Skeletal muscle tissue (tissue), 4 donors: ENCODE data around the gene TIFAB. TPM values are rescaled to one million over a fixed set of nuclear protein-coding genes. Genes with fewer than 3 reads are reported as not detected.

Experiments
- H3K27ac ChIP-seq: one replicate; pipeline ENCODE4 v1.7.0; 2013; ENCODE audit warnings: mild to moderate bottlenecking, low read depth, low read length, inconsistent platforms
- H3K27me3 ChIP-seq, 3 donors: one replicate each; pipeline ENCODE4 v1.7.0; 2013; ENCODE audit warnings: low read length in 3 of 3; ENCODE audit not compliant: control insufficient read depth in 3 of 3, insufficient read depth in 3 of 3
- H3K36me3 ChIP-seq, 3 donors: one replicate each; pipeline ENCODE4 v1.7.0; 2013; ENCODE audit warnings: low read length in 3 of 3; ENCODE audit not compliant: control insufficient read depth in 3 of 3, insufficient read depth in 3 of 3
- H3K4me1 ChIP-seq, 3 donors: one replicate each; pipeline ENCODE4 v1.7.0; 2013; ENCODE audit warnings: low read length in 3 of 3, mild to moderate bottlenecking in 3 of 3; ENCODE audit not compliant: control insufficient read depth in 3 of 3, insufficient read depth in 3 of 3
- H3K4me3 ChIP-seq, 3 donors: one replicate each; pipeline ENCODE4 v1.7.0; 2013; ENCODE audit warnings: low read length in 3 of 3
- H3K9ac ChIP-seq, 3 donors: one replicate each; pipeline ENCODE4 v1.7.0; 2013; ENCODE audit warnings: low read length in 3 of 3, mild to moderate bottlenecking in 3 of 3, moderate library complexity in 2 of 3, low read depth in 1 of 3
- H3K9me3 ChIP-seq, 3 donors: one replicate each; pipeline ENCODE4 v1.7.0; 2013; ENCODE audit warnings: low read length in 3 of 3; ENCODE audit not compliant: control insufficient read depth in 3 of 3
- total RNA-seq: library from RNA; depleted of rRNA; stranded (reverse); fragments of >200 nt; gene quantifications from one replicate; pipeline ENCODE4 v1.2.3, GENCODE V29; 2014
- donor health status: Osteomylitis.

Gene TIFAB
- total RNA-seq, 1 donor from 2014 or later = 0.52 TPM

DNA sequence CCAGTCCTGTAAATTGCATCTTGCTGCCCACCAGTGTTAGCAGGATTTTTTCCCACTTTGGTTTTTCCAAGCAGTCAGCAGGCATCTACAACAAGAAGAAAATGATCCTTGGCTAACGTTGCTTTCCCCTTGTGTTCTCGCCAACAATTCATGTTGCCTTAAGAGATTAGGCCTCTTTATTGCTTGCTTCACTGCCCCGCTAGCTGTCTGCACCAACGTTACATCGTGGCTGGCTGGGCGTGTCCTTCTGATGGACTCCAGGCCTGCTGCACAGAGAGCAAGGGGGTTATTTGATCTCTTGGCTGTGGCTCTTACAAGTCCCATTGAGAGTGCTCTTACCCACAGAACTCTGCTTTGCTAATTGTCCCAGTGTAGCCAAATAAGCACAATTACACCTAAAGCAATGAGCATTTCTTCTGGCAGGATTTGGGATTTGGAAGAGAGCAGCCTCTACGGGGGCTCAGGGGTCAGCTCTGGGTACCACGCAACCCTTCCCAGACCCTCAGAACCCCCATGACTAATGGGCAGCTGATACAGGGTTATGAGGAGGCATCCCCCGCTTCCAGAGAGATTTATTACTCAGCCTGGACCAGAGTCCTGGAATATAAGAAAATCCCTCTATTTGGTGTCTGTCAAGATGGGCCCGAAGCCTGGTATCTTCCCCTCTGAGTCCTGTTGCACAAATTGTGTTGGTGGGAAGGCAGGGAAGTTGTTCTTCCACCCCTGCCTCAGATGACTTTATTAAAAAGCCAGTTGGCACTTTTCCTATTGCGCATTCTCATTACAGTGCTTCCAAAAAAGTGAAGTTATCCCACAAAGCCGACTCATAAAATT, 22.6 kb downstream of the TIFAB start:
- Histone ChIP-seq H3K9ac (no peak overlapping the region), H3K4me3 (no peak overlapping the region), H3K4me1 (peaks cover 17 to 31% (median 18%) of the 10 kb centered on the region in 3 donors), H3K27ac (peak overlapping the region; percentile 48), H3K36me3 (no peaks in the 10 kb centered on the region), H3K9me3 (no peaks in the 10 kb centered on the region), H3K27me3 (no peaks in the 10 kb centered on the region)

- Histone ChIP-seq H3K4me3 (no peak overlapping the region), H3K4me1 (peaks cover 7 to 22% (median 10%) of the 10 kb centered on the region in 3 donors), H3K27me3 (no peaks in the 10 kb centered on the region), H3K9me3 (no peaks in the 10 kb centered on the region), H3K36me3 (no peaks in the 10 kb centered on the region), H3K27ac (no peak overlapping the region), H3K9ac (no peak overlapping the region)
Observed at GRCh38 chr5:135428586-135428985, 23.6 kb downstream of the TIFAB start.

DNA sequence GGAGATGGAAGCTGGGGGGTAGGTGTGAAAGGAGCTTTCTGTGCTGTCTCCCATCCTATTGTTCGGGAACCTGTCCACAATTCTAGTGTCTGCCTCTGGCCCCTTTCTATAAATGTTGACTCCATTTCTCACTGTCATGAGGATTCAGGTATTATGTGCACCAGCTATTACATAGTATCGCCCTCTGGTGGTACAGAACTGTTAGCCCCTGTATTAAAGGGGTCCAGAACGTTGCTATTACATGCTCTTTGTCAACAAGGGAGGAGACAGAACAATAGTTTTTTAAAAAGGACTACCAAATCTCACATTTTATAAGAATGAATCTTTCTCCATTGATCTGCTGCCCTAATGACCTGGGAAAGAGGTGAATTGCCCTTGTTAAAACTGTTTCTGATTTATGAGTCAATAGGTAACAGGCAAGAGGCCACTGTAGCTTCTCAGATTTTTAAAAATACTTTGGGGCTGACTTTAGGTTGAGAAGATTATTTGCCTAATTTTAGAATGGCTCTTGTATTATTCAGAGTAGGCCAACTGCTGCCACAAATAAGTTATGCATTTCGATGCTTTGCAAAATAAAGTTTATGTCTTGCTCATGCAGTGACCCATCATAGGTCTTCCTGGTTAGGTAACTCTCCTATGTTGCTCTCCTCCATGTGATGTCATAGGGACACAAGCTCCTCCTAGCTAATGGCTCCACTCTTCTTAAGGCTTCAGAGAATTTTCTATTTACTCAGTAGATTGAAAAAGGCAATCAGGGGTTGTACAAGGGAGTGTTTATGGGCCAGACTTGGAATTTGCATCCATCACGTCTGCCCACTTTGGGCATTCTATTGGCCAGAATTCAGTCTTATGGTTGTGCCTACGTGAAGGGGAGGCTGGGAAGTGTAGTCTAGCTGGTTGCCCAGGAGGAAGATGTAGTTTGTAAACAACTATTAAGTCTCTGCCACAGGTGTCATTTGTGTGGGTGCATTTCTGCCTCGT, 25.8 kb downstream of the TIFAB start:
- Histone ChIP-seq H3K4me3 (no peak overlapping the region), H3K27ac (no peak overlapping the region), H3K36me3 (no peaks in the 10 kb centered on the region), H3K9ac (no peak overlapping the region), H3K4me1 (peaks cover 3 to 15% (median 7%) of the 10 kb centered on the region in 3 donors), H3K9me3 (no peaks in the 10 kb centered on the region), H3K27me3 (no peaks in the 10 kb centered on the region)

DNA sequence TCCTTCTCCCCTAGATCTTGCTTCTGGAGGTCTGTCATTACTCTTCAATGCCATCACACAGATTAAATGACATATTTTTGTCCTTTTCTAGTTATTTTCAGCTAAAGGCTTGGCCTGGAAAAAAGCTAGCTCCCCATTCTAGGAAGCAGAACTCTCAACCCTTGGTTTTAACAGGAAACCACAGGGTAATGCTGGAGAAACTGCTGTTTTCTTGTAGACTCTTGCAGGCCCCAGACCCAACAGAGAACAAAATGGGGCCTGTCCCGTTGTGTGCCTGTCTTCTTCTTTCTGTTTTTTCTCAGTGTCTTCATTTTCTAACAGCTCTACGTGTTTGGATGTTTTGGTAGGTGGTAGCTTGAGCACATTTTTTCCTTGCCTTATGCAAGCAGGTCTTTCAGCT, 26.5 kb downstream of the TIFAB start:
- H3K4me1 ChIP-seq = peaks cover 3 to 15% (median 7%) of the 10 kb centered on the region in 3 donors
- H3K4me3 ChIP-seq = no peak overlapping the region
- H3K27ac ChIP-seq = no peak overlapping the region
- H3K27me3 ChIP-seq = no peaks in the 10 kb centered on the region
- no peaks in the 10 kb centered on the region for H3K36me3 ChIP-seq
- no peaks in the 10 kb centered on the region for H3K9me3 ChIP-seq
- no peak overlapping the region for H3K9ac ChIP-seq

DNA sequence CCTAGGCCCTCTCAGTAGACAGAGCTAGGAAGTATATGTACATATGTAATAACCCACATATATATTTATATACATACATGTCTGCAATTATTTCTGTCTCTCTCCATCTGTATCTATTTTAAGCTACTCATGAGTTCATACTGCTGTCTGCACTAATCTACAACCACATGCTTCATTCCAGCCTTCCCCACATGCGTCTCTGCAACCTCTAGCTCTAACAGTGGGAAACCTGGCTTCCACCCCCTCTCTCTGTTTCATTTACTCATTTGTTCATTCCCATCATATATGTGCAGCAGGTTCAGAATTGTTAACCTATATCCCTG, 28.3 kb downstream of the TIFAB start:
- H3K9me3 ChIP-seq = no peaks in the 10 kb centered on the region
- peaks cover 0 to under 1% (median 0%) of the 10 kb centered on the region in 3 donors for H3K4me1 ChIP-seq
- H3K9ac ChIP-seq = no peak overlapping the region
- no peaks in the 10 kb centered on the region for H3K36me3 ChIP-seq
- no peaks in the 10 kb centered on the region for H3K27me3 ChIP-seq
- no peak overlapping the region for H3K27ac ChIP-seq
- no peak overlapping the region for H3K4me3 ChIP-seq

- H3K4me3 ChIP-seq = no peak overlapping the region
- H3K36me3 ChIP-seq = no peaks in the 10 kb centered on the region
- no peaks in the 10 kb centered on the region for H3K27me3 ChIP-seq
- no peaks in the 10 kb centered on the region for H3K9me3 ChIP-seq
- no peak overlapping the region for H3K9ac ChIP-seq
- H3K4me1 ChIP-seq = no peaks in the 10 kb centered on the region
- H3K27ac ChIP-seq = no peak overlapping the region
Observed at GRCh38 chr5:135423146-135423845, 28.9 kb downstream of the TIFAB start.

DNA sequence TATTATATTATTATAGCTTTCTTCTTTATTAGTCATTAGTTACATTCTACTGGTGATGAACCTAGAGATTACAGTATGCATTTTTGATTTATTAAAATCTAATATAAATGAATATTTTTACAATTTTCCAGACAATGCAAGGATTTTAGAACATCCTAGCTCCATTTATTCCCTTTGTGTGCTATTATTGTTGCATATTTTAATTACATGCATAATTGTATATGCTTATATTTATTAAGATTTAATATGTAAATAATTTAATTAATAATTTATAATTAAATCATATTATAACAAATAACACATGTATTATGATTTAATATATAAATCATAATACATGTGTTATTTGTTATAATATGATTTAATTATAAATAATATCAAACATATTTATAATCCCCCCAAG, 29.7 kb downstream of the TIFAB start:
- Histone ChIP-seq H3K36me3 (no peaks in the 10 kb centered on the region), H3K4me3 (no peak overlapping the region), H3K27me3 (no peaks in the 10 kb centered on the region), H3K27ac (no peak overlapping the region), H3K4me1 (no peaks in the 10 kb centered on the region), H3K9me3 (no peaks in the 10 kb centered on the region), H3K9ac (no peak overlapping the region)

- Histone ChIP-seq H3K36me3 (no peaks in the 10 kb centered on the region), H3K9me3 (no peaks in the 10 kb centered on the region), H3K27me3 (no peaks in the 10 kb centered on the region), H3K4me1 (no peaks in the 10 kb centered on the region), H3K27ac (no peak overlapping the region), H3K4me3 (no peak overlapping the region), H3K9ac (no peak overlapping the region)
Observed at GRCh38 chr5:135417083-135417482, 35.1 kb downstream of the TIFAB start.

DNA sequence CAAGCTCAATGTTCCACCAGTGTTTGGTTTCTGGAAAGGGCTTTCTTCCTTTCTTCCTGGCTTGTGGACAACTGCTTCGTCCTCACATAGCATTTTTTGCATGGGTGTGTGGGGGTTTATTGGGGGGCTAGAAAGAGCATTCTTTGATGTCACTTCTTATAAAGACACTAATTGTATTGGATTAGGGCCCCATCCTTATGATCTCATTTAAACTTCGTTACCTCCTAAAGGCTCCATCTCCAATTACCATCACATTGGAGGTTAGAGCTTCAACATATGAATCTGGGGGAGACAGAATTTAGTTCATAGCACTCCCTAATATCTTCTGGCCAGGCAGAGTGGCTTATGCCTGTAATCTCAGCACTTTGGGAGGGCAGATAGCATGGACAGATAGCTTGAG, 47.1 kb downstream of the TIFAB start:
- no peaks in the 10 kb centered on the region for H3K27me3 ChIP-seq
- no peaks in the 10 kb centered on the region for H3K36me3 ChIP-seq
- no peaks in the 10 kb centered on the region for H3K4me1 ChIP-seq
- no peak overlapping the region for H3K9ac ChIP-seq
- no peak overlapping the region for H3K27ac ChIP-seq
- H3K4me3 ChIP-seq = no peak overlapping the region
- peaks cover 0 to 4% (median 0%) of the 10 kb centered on the region in 3 donors for H3K9me3 ChIP-seq
